Left lung (tissue), 10 donors: ENCODE results near the gene FBXW5. TPM values are rescaled to one million over a fixed set of nuclear protein-coding genes. Genes with fewer than 3 reads are reported as not detected.

Experiments used
- ATAC-seq: fragments of 200-7000 bp; cut with Tn5 transposase; one replicate; pipeline ENCODE4 v1.9.1; 2020; ENCODE audit warnings: moderate library complexity
- DNase-seq, 4 donors: peaks; one replicate each; pipeline ENCODE4 v3.0.0-alpha.2; 2013 to 2020
- H3K27ac ChIP-seq, 2 donors: fragments of 200-600 bp; sonication (generic) in 1 of 2; one replicate each; pipeline versions ENCODE4 v1.5.0 to v1.8.0; 2020 to 2021
- H3K27me3 ChIP-seq, 2 donors: fragments of 200-600 bp; sonication (generic) in 1 of 2; one replicate each; pipeline versions ENCODE4 v1.5.0 to v1.8.0; 2020 to 2021
- H3K36me3 ChIP-seq, 2 donors: fragments of 200-600 bp; sonication (generic) in 1 of 2; one replicate each; pipeline versions ENCODE4 v1.5.0 to v1.8.0; 2020 to 2021
- H3K4me1 ChIP-seq, 2 donors: fragments of 200-600 bp; one replicate each; pipeline ENCODE4 v1.8.0; 2021
- H3K4me3 ChIP-seq, 2 donors: fragments of 200-600 bp; sonication (generic) in 1 of 2; one replicate each; pipeline versions ENCODE4 v1.5.0 to v1.8.0; 2020 to 2021; ENCODE audit warnings: mild to moderate bottlenecking in 1 of 2
- H3K9me3 ChIP-seq, 2 donors: fragments of 200-600 bp; sonication (generic) in 1 of 2; one replicate each; pipeline versions ENCODE4 v1.5.0 to v1.8.0; 2020 to 2021
- CTCF ChIP-seq, 2 donors: fragments of 200-600 bp; sonication (generic) in 1 of 2; IDR thresholded peaks; one replicate each; pipeline versions ENCODE4 v1.5.0 to v1.8.0; 2021; ENCODE audit warnings: antibody characterized with exemption in 2 of 2
- intact Hi-C, 2 donors: fragments of 100-400 bp; cut with DNase I; formaldehyde crosslinking; loops; one replicate each; pipeline versions ENCODE4 v1.11.2 to v1.14.2; 2022
- polyA plus RNA-seq, 6 donors: library from polyadenylated mRNA; unstranded; fragments of 120-200 nt; gene quantifications; one replicate each; pipeline ENCODE4 v1.2.1, GENCODE V29; 2013; ENCODE audit not compliant: insufficient read length in 6 of 6
- total RNA-seq, 2 donors: library from RNA; stranded (reverse); fragmentation: NEBNext Ultra II Directional; extraction: Animal tissue kit (Norgen Biotek cat#: 25700); gene quantifications; one replicate each; pipeline ENCODE4 v1.2.1, GENCODE V29; 2021
- donor health status: DM: no; HTN: yes; CAD: no.
- donor health status: DM: no; HTN: no; CAD: no.

Gene FBXW5
- total and polyA plus RNA-seq, 8 donors, result 33.0 to 111 (median 47.7) TPM

- ATAC-seq (no peak), DNase-seq (no peak)
- intact Hi-C loops, result no loop called here
- Histone ChIP-seq H3K27me3 (peaks cover 0 to 8% of the 10 kb centered on the region in 2 donors), H3K9me3 (no peaks in the 10 kb centered on the region), H3K4me3 (no peak overlapping the region), H3K27ac (no peak overlapping the region), H3K36me3 (no peaks in the 10 kb centered on the region), H3K4me1 (peaks cover 0 to 18% of the 10 kb centered on the region in 2 donors)
- TF ChIP-seq CTCF (IDR thresholded peaks at IDR 0.05), result no peak
Observed at GRCh38 chr9:136969774-136970173, 25.2 kb upstream of the FBXW5 start.

- H3K4me3 ChIP-seq, result no peak overlapping the region
- H3K36me3 ChIP-seq, result no peaks in the 10 kb centered on the region
- ATAC-seq (no peak), DNase-seq (no peak)
- peaks cover 0 to 16% of the 10 kb centered on the region in 2 donors for H3K4me1 ChIP-seq
- intact Hi-C loops, result no loop called here
- TF ChIP-seq CTCF (IDR thresholded peaks at IDR 0.05), result no peak
- H3K27me3 ChIP-seq, result peaks cover 0 to 8% of the 10 kb centered on the region in 2 donors
- no peak overlapping the region for H3K27ac ChIP-seq
- H3K9me3 ChIP-seq, result no peaks in the 10 kb centered on the region
Observed at GRCh38 chr9:136969150-136969549, 24.6 kb upstream of the FBXW5 start.

GRCh38 chr9:136968333-136969127, 24.0 kb upstream of the FBXW5 start:
- Histone ChIP-seq H3K27ac (no peak overlapping the region), H3K36me3 (no peaks in the 10 kb centered on the region), H3K4me3 (no peak overlapping the region), H3K9me3 (no peaks in the 10 kb centered on the region), H3K27me3 (peaks cover 0 to 8% of the 10 kb centered on the region in 2 donors), H3K4me1 (peaks cover 0 to 13% of the 10 kb centered on the region in 2 donors)
- DNase-seq, result no peak
- no peak for ATAC-seq
- TF ChIP-seq CTCF (IDR thresholded peaks at IDR 0.05), result no peak
- intact Hi-C loops, result no loop called here

GRCh38 chr9:136965771-136966484, 21.4 kb upstream of the FBXW5 start:
- Histone ChIP-seq H3K36me3 (no peaks in the 10 kb centered on the region), H3K9me3 (no peaks in the 10 kb centered on the region), H3K27ac (no peak overlapping the region), H3K27me3 (peaks cover 0 to 8% of the 10 kb centered on the region in 2 donors), H3K4me1 (peaks cover 0 to 12% of the 10 kb centered on the region in 2 donors), H3K4me3 (no peak overlapping the region)
- TF ChIP-seq CTCF (IDR thresholded peaks at IDR 0.05), result no peak
- intact Hi-C loops, result no loop called here
- ATAC-seq (no peak), DNase-seq (no peak)

- H3K4me3 ChIP-seq, result no peak overlapping the region
- TF ChIP-seq CTCF (IDR thresholded peaks at IDR 0.05), result no peak
- DNase-seq (no peak), ATAC-seq (no peak)
- no peaks in the 10 kb centered on the region for H3K36me3 ChIP-seq
- H3K27ac ChIP-seq, result no peak overlapping the region
- peaks cover 0 to 8% of the 10 kb centered on the region in 2 donors for H3K27me3 ChIP-seq
- H3K9me3 ChIP-seq, result no peaks in the 10 kb centered on the region
- intact Hi-C loops, result no loop called here
- H3K4me1 ChIP-seq, result peaks cover 0 to 13% of the 10 kb centered on the region in 2 donors
Observed at GRCh38 chr9:136964833-136965422, 20.4 kb upstream of the FBXW5 start.
